ENCODE data around the gene SIRT2. TPM values are rescaled to one million over a fixed set of nuclear protein-coding genes. Genes with fewer than 3 reads are reported as not detected.
"Not testable (repeated sequence)": the region's sequence is repeated elsewhere in the genome, so short reads cannot be mapped to it uniquely, and the experiment has no call there.

Gene SIRT2
- total and polyA plus RNA-seq, 2 of the 8 experiments (the other 6 are each of a cell fraction or from before 2014, with no cell fraction given), result 6.5 to 10.0 TPM

DNA sequence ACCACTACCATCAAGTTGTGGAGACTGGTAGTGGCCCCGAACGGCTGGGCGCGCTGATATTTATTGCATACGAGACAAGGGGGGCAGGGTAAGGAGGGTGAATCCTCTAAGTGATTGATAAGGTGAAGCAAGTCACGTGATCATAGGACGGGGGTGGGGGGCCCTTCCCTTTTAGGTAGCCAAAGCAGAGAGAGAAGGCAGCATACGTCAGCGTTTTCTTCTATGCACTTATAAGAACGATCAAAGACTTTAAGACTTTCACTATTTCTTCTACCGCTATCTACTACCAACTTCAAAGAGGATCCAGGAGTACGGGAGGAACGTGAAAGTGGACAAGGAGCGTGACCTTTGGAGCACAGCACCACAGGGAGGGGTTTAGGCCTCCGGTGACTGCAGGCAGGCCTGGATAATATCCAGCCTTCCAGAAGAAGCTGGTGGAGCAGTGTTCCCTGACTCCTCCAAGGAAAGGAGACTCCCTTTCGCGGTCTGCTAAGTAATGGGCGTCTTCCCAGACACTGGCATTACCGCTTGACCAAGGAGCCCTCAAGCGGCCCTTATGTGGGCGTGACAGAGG, 39.7 kb downstream of the SIRT2 start:
- not testable (repeated sequence) for H3K9me3 ChIP-seq (ENCODE audit: insufficient read depth in 2 of 2, low read depth in 1 of 2, low read length in 1 of 2); H2AK5ac ChIP-seq (ENCODE audit: low read depth, low read length); H3K4ac ChIP-seq (replicated peaks; ENCODE audit: insufficient read length, low read depth, low read length); H3K14ac ChIP-seq (ENCODE audit: insufficient read length); H2BK120ac ChIP-seq (replicated peaks; ENCODE audit: low read depth, low read length); H2BK20ac ChIP-seq (ENCODE audit: low read length); H3K18ac ChIP-seq (ENCODE audit: extremely low read depth, low read length); H2BK15ac ChIP-seq (ENCODE audit: low read length); H2AFZ ChIP-seq (ENCODE audit: low read length); H3K23me2 ChIP-seq (ENCODE audit: low read depth, low read length); H2BK5ac ChIP-seq (ENCODE audit: low read depth, low read length); H3K27me3 ChIP-seq (replicated peaks in 1 of 4; ENCODE audit: control insufficient read depth in 3 of 4, extremely low read depth in 1 of 4, insufficient read depth in 3 of 4, low read length in 3 of 4); H3K23ac ChIP-seq (ENCODE audit: insufficient read length); H3K36me3 ChIP-seq (ENCODE audit: control insufficient read depth in 2 of 4, insufficient read depth in 4 of 4, low read length in 3 of 4); H3K56ac ChIP-seq (replicated peaks; ENCODE audit: insufficient read length, low read depth, low read length); H3K9ac ChIP-seq (replicated peaks in 1 of 4; ENCODE audit: extremely low read depth in 1 of 4, low read depth in 3 of 4, low read length in 3 of 4); H3K27ac ChIP-seq (ENCODE audit: low read depth, low read length); H4K8ac ChIP-seq (ENCODE audit: extremely low read depth, insufficient read depth, low read length); H4K5ac ChIP-seq (ENCODE audit: insufficient read length, low read depth, low read length); H3K4me1 ChIP-seq (replicated peaks in 1 of 4; ENCODE audit: control insufficient read depth in 3 of 4, insufficient read depth in 4 of 4, low read length in 3 of 4); H3K4me3 ChIP-seq (ENCODE audit: extremely low read depth in 1 of 4, insufficient read depth in 2 of 4, low read depth in 3 of 4, low read length in 4 of 4); H4K20me1 ChIP-seq (replicated peaks in 1 of 2; ENCODE audit: control insufficient read depth in 1 of 2, insufficient read depth in 2 of 2, low read length in 2 of 2); H3K79me2 ChIP-seq (ENCODE audit: control insufficient read depth in 1 of 2, insufficient read depth in 2 of 2, low read length in 2 of 2); DNase-seq (ENCODE audit: low read depth in 1 of 2, low spot score in 2 of 2); H3K79me1 ChIP-seq (ENCODE audit: low read depth, low read length); FAIRE-seq; H3K4me2 ChIP-seq (ENCODE audit: insufficient read depth in 1 of 2, low read depth in 2 of 2, low read length in 2 of 2); H2BK12ac ChIP-seq (ENCODE audit: low read depth, low read length); H4K91ac ChIP-seq (replicated peaks; ENCODE audit: insufficient read length, low read length)
- POLR2A ChIA-PET (ENCODE audit: partially characterized antibody), result interaction anchor here (0.7 to 4.1 kb wide), 5 partner anchors 9 to 460 kb away, joined by 3 to 14 read pairs (median 3); partner anchors contain the start of genes HNRNPL, MRPS12 and SARS2
- CTCF ChIA-PET (ENCODE audit: partially characterized antibody), result interaction anchor here (0.6 to 1.6 kb wide), 8 partner anchors 9 to 116 kb away, joined by 3 to 7 read pairs (median 3); no protein-coding TSS in a partner anchor
- WGBS, 2 experiments (ENCODE audit: extremely low coverage in 1 of 2, insufficient coverage in 1 of 2, insufficient read length in 1 of 2, insufficient replicate concordance in 2 of 2, low coverage in 1 of 2, low lambda C conversion rate in 2 of 2, missing lambda C conversion rate in 1 of 2), result 91% methylated on average over 21 of the region's 21 CpGs; no CpG with 5 or more reads in 1 of the 2 experiments

All from H1 (cell line).